ENCODE results near the gene EPS15.

Gene EPS15

GRCh38 chr1:51385776-51386175 is 133.3 kb downstream of the EPS15 start:
- DNase-seq (ENCODE audit: low read depth, low spot score), result no peak
- no peak for TF ChIP-seq CTCF (IDR thresholded peaks at IDR 0.05; ENCODE audit: low read depth, low read length)
- no peak overlapping the region for H3K4me3 ChIP-seq (ENCODE audit: low read depth, low read length)
- in situ Hi-C loops (cut with HindIII; ENCODE audit: low sequenced_read_pairs), result no loop called here

GRCh38 chr1:51381964-51382363 is 137.1 kb downstream of the EPS15 start:
- TF ChIP-seq CTCF (IDR thresholded peaks at IDR 0.05; ENCODE audit: low read depth, low read length), result no peak
- H3K4me3 ChIP-seq (ENCODE audit: low read depth, low read length), result no peak overlapping the region
- no peak for DNase-seq (ENCODE audit: low read depth, low spot score)
- in situ Hi-C loops (cut with HindIII; ENCODE audit: low sequenced_read_pairs), result no loop called here

GRCh38 chr1:51380936-51381335 is 138.1 kb downstream of the EPS15 start:
- in situ Hi-C loops (cut with HindIII; ENCODE audit: low sequenced_read_pairs), result no loop called here

GRCh38 chr1:51378871-51379270 is 140.2 kb downstream of the EPS15 start:
- TF ChIP-seq CTCF (IDR thresholded peaks at IDR 0.05; ENCODE audit: low read depth, low read length), result no peak
- no peak for DNase-seq (ENCODE audit: low read depth, low spot score)
- in situ Hi-C loops (cut with HindIII; ENCODE audit: low sequenced_read_pairs), result no loop called here
- H3K4me3 ChIP-seq (ENCODE audit: low read depth, low read length), result no peak overlapping the region

More at GRCh38 chr1:51380936-51381335, 138.1 kb downstream of the EPS15 start:
- no peak for DNase-seq (ENCODE audit: low read depth, low spot score)
- no peak for TF ChIP-seq CTCF (IDR thresholded peaks at IDR 0.05; ENCODE audit: low read depth, low read length)
- H3K4me3 ChIP-seq (ENCODE audit: low read depth, low read length), result no peak overlapping the region

GRCh38 chr1:51373898-51374297 is 145.2 kb downstream of the EPS15 start:
- no peak for DNase-seq (ENCODE audit: low read depth, low spot score)
- no peak overlapping the region for H3K4me3 ChIP-seq (ENCODE audit: low read depth, low read length)
- in situ Hi-C loops (cut with HindIII; ENCODE audit: low sequenced_read_pairs), result no loop called here
- TF ChIP-seq CTCF (IDR thresholded peaks at IDR 0.05; ENCODE audit: low read depth, low read length), result no peak

GRCh38 chr1:51372561-51372960 is 146.5 kb downstream of the EPS15 start:
- H3K4me3 ChIP-seq (ENCODE audit: low read depth, low read length), result no peak overlapping the region
- in situ Hi-C loops (cut with HindIII; ENCODE audit: low sequenced_read_pairs), result no loop called here
- DNase-seq (ENCODE audit: low read depth, low spot score), result no peak
- no peak for TF ChIP-seq CTCF (IDR thresholded peaks at IDR 0.05; ENCODE audit: low read depth, low read length)

- DNase-seq (ENCODE audit: low read depth, low spot score), result no peak
- in situ Hi-C loops (cut with HindIII; ENCODE audit: low sequenced_read_pairs), result no loop called here
- no peak overlapping the region for H3K4me3 ChIP-seq (ENCODE audit: low read depth, low read length)
- TF ChIP-seq CTCF (IDR thresholded peaks at IDR 0.05; ENCODE audit: low read depth, low read length), result no peak
These were observed 149.9 kb downstream of the EPS15 start for GRCh38 chr1:51369171-51369570.

Data from astrocyte of the spinal cord (primary cell).